Retinal pigment epithelial cell (primary cell): Measurements from ENCODE around the gene GABARAP.

Experiments
- DNase-seq: peaks from one replicate; pipeline ENCODE4 v3.0.0-alpha.2; 2010; ENCODE audit warnings: low read depth
- H3K4me3 ChIP-seq: 2 replicates; pipeline ENCODE4 v1.5.1; 2011; ENCODE audit warnings: mild to moderate bottlenecking, low read length, control low read depth, moderate library complexity
- TF ChIP-seq, protein P1 (sequence below): conservative IDR thresholded peaks from 2 replicates; pipeline ENCODE4 v1.5.1; 2011; ENCODE audit warnings: low read depth, low read length, control low read depth, inconsistent platforms

GABARAP gene

DNA sequence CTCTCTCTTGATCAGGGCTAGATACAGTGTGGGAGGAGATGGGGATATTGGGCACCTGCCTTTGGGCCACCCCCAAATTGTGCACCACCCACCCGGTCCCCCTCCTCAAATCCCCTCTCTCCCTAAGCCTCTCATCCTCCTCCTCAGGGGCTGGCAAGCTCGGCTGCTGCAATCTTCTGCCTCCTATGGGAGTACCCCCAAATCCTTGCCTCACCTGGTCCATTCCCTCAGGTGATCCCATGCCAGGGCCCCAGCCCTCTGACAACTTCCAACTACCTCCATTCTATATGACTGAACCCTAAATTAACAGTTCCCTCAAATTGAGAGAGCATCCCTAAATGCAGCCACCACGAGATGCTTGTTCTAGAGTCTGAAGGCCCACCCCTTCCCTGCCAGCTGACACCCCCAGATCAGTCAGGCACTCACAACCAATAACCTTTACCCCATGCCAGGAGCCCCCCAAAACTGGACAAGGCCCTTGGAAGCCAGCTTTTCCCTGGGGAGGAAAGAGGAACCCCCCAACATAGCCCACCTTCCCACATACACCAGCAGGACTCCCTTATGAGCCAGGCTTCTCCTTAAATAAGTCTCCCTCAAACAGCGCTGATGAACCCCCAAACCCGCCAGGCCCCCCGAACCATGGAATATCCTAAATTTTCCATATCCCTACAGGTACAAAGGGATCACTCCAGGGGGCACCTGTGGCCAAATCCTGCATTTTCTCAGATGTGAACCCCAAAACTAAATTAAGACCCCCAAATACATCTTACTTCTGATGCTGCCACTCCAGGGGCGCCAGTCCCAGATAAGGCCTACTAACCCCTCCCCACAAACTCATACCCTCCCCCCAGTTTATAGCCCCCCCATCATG is 25.8 kb downstream of the GABARAP start:
- TF ChIP-seq, protein P1, sequence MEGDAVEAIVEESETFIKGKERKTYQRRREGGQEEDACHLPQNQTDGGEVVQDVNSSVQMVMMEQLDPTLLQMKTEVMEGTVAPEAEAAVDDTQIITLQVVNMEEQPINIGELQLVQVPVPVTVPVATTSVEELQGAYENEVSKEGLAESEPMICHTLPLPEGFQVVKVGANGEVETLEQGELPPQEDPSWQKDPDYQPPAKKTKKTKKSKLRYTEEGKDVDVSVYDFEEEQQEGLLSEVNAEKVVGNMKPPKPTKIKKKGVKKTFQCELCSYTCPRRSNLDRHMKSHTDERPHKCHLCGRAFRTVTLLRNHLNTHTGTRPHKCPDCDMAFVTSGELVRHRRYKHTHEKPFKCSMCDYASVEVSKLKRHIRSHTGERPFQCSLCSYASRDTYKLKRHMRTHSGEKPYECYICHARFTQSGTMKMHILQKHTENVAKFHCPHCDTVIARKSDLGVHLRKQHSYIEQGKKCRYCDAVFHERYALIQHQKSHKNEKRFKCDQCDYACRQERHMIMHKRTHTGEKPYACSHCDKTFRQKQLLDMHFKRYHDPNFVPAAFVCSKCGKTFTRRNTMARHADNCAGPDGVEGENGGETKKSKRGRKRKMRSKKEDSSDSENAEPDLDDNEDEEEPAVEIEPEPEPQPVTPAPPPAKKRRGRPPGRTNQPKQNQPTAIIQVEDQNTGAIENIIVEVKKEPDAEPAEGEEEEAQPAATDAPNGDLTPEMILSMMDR, result no peak
- H3K4me3 ChIP-seq, result peak overlapping the region; percentile 55
- no peak for DNase-seq

DNA sequence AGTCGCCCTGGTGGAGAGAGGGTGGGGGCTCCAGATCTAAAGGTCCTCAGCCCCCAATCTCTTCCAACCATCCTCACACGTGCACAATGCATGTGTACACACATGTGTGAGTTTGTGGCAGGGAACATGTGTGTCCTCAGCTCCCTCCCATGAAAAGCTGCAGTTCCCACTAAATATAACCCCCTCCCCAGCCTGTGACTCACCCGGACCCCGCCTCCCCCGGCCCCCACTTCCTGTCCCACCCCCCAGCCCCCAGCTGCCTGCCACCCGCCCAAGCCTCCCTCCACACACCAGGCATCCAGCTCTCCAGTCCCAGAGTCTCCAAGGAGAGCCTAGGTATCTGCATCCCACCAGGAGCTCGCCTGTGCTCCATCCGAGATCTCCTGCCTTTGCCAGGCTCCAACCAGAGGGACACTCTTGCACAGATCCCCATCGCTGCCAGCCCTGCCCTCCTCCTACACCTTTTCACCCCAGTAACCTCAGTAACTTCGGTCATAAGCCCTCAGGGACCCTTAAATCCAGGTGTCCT is 26.5 kb downstream of the GABARAP start:
- H3K4me3 ChIP-seq, result peak overlapping the region; percentile 55
- TF ChIP-seq, protein P1, result no peak
- DNase-seq, result no peak

DNA sequence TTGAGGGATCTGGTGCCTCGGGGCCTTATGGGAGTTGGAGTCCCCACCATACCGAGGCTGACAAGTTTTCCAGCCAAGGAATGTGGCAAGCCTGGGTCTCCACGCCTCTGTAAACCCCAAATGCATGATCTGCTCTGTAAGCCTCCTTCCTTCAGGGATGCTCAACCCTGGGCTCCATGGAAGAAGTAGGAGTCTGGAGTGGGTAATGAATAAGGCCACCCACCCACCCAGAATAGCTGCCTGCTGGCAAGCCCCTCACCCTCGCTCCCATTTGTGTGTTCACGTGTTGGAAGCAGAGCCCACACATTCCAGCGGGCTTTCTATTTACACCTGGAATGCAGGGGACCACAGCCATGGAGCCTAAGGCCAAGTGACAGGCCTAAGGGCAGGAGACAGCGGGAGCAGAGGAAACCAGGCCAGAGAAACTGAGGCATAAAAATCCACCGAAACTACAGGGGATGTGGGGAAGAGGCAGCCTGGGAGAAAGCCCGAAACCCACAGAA is 27.1 kb downstream of the GABARAP start:
- TF ChIP-seq, protein P1, result no peak
- DNase-seq, result peak; percentile 83
- H3K4me3 ChIP-seq, result peak overlapping the region; percentile 54

DNA sequence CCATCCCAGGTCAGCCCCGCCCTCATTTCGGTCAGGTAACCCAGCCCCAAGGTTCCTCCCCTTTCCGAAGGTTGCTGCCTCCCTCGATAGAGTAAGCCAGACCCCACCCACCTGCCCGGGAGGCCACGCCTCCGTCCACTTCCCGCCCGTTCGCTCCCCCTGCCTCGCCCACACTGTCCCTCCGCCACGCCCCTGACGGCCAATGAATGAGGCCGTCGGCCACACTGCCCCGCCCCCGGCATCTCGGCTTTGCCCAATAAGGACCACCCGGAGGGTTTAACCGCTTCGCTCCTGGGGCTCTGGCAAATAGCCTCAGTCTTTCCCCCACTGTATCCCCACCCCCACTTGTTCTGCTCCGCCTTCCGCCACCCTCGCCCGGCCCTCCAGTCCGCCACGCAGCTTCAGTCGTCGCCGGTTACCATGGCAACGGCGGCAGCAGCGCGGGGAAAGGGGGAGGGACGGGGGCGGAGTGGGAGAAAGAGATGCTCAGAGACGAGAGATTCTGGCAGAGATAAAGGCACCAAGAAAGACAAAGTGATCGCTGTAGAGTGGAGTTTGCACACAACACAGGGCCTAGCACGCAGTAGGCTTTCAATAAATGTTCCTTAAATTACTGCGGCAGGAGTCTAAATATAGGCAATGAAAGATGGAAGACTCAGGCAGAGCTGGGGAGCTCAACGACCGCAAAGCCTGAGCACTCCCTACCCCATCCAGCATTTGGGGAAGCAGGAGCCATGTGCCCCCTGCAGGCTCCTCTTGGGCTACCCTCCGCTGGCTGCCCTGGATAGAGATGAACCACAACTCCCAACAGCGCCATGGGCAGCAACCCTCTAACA is 27.7 kb downstream of the GABARAP start:
- TF ChIP-seq, protein P1, result peak; percentile 67
- peak; percentile 90 for DNase-seq
- peak overlapping the region; percentile 54 for H3K4me3 ChIP-seq

DNA sequence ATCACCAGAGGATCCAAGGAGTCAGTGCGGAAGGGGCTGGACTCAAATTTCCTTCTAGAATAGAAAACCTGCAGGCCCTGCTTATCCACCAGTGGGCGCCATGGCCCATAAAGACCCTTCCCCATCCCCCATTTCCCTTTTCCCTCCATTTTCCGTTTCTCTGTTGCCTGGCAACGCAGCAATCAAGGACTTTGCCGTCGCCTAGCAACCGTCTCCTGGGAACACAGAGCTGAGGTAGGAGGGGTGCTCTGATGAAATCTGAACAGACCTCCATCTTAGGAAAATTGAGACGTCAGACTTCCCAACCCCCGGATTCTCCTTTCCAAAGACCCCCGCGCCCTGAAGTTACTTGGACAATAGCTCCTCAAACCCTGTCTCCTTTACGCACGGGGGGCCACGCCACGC is 28.4 kb downstream of the GABARAP start:
- peak; percentile 52 for DNase-seq
- peak overlapping the region; percentile 54 for H3K4me3 ChIP-seq
- TF ChIP-seq, protein P1, result peak; percentile 70

DNA sequence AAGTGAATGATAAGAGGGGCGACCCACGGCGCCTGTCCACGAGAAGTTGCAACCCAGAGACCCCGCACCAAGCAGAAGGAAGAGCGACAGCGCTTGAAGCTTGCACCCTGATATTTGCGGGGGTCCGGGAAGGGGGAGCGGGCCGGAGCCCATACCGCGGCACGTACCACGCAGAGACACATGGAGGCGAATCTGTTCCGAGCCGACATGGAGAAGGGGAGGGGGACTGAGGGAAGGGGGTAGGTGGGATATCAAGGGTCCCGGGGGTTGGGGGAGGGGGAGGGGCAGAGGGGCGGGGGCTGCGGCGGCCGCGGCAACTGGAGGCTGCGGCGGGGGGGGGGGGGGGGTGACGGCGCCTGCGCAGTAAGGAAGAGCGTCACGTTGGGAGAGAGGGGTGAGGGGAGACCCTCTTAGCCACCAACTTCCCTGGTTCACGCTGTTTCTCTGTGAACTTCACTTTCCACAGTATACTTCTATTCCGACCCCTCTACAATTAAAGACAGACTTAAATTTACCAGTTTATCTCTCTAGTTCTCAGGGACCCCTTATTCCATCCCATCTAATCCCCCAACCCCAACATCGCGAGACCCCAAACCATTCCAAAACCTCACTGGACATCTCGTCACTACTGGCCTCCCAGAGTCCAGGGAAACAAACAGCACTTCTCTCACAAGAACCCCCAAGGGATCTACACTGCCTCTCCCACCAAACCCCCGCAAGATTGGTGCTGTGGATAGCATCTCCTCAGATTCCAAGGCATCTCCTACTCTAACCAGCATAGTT is 30.6 kb downstream of the GABARAP start:
- no peak for DNase-seq
- peak overlapping the region; percentile 40 for H3K4me3 ChIP-seq
- TF ChIP-seq, protein P1, result no peak
